Right lobe of liver (tissue), 4 donors: Measurements from ENCODE around the gene CCDC71L.

Source experiments
- POLR2A ChIP-seq: fragments of 450-650 bp; IDR thresholded peaks from one replicate; pipeline ENCODE4 v1.6.1; 2017; ENCODE audit warnings: antibody characterized with exemption, mild to moderate bottlenecking
- TF ChIP-seq, protein P1 (sequence below), 4 donors: fragments of 200-600 bp in 3 of 4; fragments of 450-650 bp in 1 of 4; IDR thresholded peaks; one replicate each; pipeline versions ENCODE4 v1.5.1 to v1.8.0; 2016 to 2022; ENCODE audit warnings: antibody characterized with exemption in 4 of 4, mild to moderate bottlenecking in 2 of 4
- donor health status: DM: no; HTN: no; CAD: no.
- donor health status: DM: no; HTN: no; CAD: no.
- donor health status: DM: no; HTN: yes; CAD: no.

DNA sequence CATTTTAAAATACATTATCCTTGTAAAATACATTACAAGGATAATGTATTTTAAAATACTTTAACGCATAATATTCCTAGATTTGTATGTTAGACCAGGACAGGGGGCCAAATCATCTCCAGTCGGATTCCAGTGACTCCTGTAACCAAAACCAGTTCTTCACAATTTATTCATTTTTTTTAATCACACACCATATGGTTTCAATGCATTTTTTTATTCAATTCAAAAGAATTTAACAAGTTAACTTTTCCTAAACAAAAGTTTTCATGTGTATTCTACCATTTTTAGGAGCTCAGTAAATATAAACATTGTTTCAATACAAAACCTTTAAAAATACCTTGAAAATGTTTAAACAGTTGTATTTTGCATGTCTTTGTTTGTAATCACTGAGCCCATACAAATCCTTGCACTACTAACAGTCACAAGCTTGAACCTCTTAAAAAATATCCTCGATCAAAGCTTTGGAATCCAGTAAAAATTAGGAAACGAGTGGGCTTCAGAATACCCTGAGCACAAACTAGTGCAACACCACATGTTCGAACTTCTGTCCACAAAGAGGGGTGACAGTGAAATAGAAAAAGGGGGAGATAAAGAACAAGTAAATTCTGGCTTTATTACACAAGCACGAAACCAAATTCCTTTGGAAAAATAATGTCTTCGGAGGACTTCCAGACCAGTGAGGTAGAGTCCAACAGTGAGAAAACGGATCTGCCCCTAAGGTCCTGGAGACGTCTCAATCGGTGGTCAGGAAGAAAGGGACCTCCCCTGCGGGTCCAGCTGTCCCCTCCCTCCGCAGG is 1.6 kb downstream of the CCDC71L start:
- TF ChIP-seq, protein P1, sequence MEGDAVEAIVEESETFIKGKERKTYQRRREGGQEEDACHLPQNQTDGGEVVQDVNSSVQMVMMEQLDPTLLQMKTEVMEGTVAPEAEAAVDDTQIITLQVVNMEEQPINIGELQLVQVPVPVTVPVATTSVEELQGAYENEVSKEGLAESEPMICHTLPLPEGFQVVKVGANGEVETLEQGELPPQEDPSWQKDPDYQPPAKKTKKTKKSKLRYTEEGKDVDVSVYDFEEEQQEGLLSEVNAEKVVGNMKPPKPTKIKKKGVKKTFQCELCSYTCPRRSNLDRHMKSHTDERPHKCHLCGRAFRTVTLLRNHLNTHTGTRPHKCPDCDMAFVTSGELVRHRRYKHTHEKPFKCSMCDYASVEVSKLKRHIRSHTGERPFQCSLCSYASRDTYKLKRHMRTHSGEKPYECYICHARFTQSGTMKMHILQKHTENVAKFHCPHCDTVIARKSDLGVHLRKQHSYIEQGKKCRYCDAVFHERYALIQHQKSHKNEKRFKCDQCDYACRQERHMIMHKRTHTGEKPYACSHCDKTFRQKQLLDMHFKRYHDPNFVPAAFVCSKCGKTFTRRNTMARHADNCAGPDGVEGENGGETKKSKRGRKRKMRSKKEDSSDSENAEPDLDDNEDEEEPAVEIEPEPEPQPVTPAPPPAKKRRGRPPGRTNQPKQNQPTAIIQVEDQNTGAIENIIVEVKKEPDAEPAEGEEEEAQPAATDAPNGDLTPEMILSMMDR (IDR thresholded peaks at IDR 0.05): no peak
- no peak for TF ChIP-seq POLR2A
